LNCaP clone FGC (cell line): ENCODE results near the gene IDUA.

Source experiments
- DNase-seq: peaks from one replicate; pipeline ENCODE4 v3.0.0-alpha.2; 2011; ENCODE audit warnings: low read depth
- H3K4me3 ChIP-seq: 2 replicates; pipeline ENCODE4 v1.5.1; 2011; ENCODE audit warnings: mild to moderate bottlenecking, low read depth, low read length, control low read depth
- TF ChIP-seq, protein P1 (sequence below): IDR thresholded peaks from 2 replicates; pipeline ENCODE4 v1.5.1; 2012; ENCODE audit warnings: mild to moderate bottlenecking; ENCODE audit not compliant: control insufficient read depth, insufficient read depth; ENCODE audit errors: extremely low read depth

IDUA gene

DNA sequence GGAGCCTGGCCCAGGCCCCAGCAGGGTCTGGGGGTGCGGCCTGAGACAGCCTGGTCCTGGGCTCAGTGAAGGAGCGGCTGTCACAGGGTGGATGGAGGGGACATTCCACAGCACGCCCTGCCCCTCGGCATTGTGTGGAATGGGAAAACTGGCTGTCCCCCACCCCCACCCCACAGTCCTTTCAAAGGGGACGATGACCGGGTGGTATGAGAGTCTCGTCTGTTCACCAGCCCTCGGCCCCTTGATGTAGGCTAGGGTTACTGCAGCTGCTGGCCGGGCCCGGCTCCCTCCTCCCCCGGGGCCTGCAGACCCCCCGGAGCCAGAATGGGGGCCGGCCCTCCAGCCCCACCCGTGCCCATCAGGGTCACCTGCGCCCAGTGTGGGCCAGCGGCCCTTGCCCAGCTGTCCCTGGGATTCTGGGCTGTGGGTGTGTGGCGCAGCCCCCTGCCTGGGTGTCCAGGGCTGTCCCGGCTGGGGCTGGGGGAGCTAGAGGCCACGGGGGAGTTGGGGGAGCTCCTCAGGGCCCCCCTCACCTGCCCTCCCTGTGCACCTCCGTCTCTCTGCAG is 36.3 kb downstream of the IDUA start:
- DNase-seq, result no peak
- no peak overlapping the region for H3K4me3 ChIP-seq
- TF ChIP-seq, protein P1, sequence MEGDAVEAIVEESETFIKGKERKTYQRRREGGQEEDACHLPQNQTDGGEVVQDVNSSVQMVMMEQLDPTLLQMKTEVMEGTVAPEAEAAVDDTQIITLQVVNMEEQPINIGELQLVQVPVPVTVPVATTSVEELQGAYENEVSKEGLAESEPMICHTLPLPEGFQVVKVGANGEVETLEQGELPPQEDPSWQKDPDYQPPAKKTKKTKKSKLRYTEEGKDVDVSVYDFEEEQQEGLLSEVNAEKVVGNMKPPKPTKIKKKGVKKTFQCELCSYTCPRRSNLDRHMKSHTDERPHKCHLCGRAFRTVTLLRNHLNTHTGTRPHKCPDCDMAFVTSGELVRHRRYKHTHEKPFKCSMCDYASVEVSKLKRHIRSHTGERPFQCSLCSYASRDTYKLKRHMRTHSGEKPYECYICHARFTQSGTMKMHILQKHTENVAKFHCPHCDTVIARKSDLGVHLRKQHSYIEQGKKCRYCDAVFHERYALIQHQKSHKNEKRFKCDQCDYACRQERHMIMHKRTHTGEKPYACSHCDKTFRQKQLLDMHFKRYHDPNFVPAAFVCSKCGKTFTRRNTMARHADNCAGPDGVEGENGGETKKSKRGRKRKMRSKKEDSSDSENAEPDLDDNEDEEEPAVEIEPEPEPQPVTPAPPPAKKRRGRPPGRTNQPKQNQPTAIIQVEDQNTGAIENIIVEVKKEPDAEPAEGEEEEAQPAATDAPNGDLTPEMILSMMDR, result no peak

DNA sequence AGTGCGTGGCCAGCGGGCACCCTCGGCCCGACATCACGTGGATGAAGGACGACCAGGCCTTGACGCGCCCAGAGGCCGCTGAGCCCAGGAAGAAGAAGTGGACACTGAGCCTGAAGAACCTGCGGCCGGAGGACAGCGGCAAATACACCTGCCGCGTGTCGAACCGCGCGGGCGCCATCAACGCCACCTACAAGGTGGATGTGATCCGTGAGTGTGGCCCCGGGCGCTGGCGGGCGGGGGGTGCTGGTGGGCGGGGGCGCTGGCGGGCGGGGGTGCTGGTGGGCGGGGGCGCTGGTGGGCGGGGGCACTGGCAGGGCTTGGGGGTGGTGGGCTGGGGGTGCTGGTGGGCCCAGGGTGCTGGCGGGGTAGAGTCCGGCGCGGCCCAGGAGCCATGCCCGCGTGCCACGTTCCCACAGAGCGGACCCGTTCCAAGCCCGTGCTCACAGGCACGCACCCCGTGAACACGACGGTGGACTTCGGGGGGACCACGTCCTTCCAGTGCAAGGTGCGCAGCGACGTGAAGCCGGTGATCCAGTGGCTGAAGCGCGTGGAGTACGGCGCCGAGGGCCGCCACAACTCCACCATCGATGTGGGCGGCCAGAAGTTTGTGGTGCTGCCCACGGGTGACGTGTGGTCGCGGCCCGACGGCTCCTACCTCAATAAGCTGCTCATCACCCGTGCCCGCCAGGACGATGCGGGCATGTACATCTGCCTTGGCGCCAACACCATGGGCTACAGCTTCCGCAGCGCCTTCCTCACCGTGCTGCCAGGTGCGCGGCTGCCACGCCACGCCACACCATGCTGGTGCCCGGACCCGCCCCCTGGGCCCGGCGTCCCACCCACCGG is 37.3 kb downstream of the IDUA start:
- no peak overlapping the region for H3K4me3 ChIP-seq
- TF ChIP-seq, protein P1, result no peak
- DNase-seq, result no peak

DNA sequence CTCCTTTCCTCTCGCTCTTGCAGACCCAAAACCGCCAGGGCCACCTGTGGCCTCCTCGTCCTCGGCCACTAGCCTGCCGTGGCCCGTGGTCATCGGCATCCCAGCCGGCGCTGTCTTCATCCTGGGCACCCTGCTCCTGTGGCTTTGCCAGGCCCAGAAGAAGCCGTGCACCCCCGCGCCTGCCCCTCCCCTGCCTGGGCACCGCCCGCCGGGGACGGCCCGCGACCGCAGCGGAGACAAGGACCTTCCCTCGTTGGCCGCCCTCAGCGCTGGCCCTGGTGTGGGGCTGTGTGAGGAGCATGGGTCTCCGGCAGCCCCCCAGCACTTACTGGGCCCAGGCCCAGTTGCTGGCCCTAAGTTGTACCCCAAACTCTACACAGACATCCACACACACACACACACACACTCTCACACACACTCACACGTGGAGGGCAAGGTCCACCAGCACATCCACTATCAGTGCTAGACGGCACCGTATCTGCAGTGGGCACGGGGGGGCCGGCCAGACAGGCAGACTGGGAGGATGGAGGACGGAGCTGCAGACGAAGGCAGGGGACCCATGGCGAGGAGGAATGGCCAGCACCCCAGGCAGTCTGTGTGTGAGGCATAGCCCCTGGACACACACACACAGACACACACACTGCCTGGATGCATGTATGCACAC is 38.2 kb downstream of the IDUA start:
- no peak overlapping the region for H3K4me3 ChIP-seq
- TF ChIP-seq, protein P1, result no peak
- no peak for DNase-seq

DNA sequence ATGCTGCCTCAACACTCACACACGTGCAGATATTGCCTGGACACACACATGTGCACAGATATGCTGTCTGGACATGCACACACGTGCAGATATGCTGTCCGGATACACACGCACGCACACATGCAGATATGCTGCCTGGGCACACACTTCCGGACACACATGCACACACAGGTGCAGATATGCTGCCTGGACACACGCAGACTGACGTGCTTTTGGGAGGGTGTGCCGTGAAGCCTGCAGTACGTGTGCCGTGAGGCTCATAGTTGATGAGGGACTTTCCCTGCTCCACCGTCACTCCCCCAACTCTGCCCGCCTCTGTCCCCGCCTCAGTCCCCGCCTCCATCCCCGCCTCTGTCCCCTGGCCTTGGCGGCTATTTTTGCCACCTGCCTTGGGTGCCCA is 39.3 kb downstream of the IDUA start:
- DNase-seq, result no peak
- TF ChIP-seq, protein P1, result no peak
- no peak overlapping the region for H3K4me3 ChIP-seq

DNA sequence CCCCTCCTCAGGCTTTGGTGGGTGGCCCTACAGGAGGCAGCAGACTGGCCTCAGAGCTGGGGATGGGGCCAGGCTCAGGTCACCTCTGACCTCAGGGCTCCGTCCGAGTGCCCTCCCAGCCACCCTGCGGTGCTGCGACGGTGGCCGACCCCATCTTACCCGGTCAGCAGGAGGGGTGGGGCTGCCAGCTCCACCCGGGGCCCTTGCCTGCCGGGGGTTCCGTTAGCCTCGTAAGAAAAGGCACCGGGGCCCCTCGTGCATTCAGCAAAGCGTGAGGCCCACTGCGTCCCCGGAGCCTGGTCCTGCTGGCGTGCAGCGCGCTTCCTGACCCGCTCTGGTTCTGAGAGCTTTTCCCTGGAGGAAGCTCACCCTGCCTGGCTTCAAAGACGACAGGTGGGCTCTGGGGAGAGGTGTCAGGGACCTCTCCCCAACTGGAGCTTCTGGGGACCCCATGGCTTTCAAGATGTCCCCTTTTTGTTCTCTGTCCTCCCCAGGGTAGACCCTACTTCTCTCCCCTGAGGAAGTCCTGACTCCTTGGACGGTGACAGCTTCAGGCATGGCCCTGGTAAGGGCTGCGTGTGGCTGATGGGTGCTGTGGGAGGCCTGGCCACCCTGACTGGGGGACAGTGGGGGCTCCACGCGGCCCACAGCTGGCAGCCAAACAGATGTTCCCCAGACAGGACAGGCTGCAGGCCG is 40.5 kb downstream of the IDUA start:
- TF ChIP-seq, protein P1, result no peak
- no peak for DNase-seq
- no peak overlapping the region for H3K4me3 ChIP-seq

DNA sequence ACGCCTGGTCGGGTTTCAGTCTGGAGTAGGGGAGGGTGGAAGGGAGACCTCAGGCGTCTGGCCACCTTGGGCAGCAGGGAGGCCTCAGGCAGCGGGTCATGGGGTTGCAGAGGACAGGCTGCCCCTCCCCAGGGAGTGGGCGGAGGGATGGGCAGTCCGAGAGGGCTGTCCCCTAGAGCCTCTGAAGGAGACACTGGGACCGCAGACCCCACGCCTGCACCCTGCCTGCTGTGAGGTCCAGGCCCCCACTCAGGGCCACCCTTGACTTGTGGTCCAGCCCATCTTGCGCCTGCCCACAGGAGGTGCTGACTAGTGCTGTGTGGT is 41.0 kb downstream of the IDUA start:
- no peak overlapping the region for H3K4me3 ChIP-seq
- DNase-seq, result no peak
- TF ChIP-seq, protein P1, result no peak
